NCI-H2029 treated with DMSO at 0.1 percent for 48 hours (cell line): Measurements from ENCODE around the gene COL25A1.

Experiments used
- DNase-seq: peaks from one replicate; lab custom pipeline; 2025; lab: John Stamatoyannopoulos, UW

The COL25A1 gene

DNA sequence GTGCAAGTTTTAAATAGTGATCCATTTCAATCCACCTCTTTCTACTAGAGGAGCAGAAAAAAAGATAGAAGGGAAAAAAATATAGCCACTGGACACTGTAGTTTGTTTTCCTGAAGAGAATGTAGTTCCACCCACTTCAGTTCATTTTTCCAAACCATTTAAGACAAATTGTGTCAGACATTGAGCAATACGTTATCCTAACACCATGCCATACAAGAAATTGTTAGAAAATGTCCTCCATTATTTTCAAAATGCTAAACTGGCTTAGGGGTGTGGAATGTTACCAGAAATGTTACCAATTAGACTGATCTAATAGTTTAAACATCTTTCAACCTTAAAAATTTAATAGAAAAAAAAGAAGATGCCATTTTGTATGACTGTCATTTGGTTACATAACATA lies 491.0 kb downstream of the COL25A1 start:
- no peak for DNase-seq

DNA sequence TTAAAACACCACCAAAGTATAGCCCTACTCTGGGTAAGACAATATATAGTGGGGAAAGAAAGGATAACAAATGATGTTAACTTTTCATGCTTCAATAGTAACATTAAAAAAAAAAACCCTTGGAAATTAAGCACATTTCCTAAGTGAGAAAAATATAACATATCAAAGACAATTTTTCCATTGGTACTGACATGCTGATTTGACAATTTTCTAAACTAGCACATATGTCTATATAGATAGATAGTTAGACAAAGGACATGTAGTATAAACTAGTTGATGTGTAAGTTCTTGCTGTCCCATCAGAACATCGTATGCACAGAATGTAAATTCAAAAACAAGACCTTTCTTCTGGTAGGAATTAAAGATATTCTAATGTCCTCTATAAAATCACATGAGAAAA lies 492.4 kb downstream of the COL25A1 start:
- no peak for DNase-seq

DNA sequence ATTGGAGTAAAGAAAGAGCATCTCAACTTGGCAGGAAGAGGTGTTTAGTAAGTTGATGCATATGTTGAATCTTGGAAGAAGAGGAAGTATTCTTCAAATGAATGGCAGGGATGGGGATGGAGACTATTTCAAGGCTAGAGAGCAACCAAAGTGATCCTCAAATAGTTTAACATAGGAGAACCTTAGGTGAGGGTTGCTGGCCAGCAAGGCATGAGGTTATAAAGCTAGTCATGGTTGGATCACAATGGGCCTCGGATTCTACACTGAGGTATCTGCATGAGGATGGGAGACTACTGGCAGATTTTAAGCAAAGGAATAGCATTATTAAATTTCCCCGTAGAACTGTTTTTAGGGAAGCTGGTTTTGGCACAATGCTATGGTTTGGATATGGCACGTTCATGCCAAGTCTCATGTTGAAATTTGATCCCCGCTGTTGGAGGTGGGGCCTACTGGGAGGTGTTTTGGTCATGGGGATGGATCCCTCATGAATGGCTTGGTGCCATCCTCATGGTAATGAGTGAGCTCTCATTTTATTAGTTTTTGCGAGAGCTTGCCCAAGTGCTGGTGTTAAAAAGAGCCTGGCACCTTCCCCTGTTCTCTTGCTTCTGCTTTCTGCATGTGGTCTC lies 497.7 kb downstream of the COL25A1 start:
- DNase-seq, result no peak

DNA sequence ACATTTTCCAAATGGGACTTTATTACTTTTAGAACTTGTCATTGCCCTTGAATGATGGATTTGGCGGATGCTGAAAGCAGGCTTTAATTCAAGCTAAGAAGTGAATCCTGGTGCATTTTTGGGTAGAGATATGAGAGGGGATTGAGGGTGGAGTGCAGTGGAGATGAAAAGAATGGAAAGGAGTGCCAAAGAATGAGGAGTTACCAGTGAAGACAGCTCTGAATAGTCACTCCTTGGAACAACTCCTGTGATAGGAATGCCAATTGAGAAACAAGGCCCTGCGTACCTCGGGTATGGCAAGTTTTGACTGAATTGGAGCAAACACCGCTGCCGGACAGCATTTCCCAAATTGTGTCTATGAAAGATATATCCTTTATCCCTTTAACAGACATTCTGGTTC lies 503.2 kb downstream of the COL25A1 start:
- DNase-seq, result no peak

DNA sequence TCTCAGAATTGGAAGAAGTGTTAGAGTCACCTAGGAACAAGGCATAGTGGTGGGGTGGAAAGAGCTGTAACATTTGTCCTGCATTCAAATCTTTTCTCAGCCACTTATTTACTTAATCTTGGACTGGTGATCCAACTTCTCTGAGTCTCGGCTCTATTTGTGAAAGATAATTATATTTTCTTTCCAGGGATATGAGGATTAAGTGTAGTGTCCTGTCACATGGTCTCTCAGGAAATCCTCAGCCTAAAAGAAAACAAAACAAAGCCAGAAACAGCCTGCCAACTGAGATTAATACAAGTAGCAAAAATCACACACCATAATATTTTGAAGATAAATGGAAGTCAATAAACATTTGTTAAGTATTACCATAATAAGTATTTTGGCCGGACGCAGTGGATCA lies 506.3 kb downstream of the COL25A1 start:
- DNase-seq, result no peak

DNA sequence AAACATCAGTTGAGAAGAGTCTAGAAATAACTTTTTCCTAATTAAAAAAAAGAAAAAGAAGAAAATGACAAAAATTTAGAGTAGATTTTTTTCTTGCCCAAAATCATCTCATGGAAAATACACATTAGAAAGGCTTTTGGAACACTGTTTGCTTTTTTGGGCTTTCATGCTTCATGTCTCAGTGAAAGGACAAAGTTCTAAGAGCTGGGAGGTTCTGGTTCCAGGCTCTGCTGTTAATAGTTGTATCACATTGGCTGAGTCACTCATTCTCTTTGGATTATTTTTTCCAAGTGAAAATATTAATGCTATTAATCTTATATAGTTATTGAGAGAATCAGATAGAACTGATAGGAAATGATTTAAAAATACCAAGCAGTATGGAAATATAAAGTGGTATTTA lies 506.7 kb downstream of the COL25A1 start:
- DNase-seq, result no peak

DNA sequence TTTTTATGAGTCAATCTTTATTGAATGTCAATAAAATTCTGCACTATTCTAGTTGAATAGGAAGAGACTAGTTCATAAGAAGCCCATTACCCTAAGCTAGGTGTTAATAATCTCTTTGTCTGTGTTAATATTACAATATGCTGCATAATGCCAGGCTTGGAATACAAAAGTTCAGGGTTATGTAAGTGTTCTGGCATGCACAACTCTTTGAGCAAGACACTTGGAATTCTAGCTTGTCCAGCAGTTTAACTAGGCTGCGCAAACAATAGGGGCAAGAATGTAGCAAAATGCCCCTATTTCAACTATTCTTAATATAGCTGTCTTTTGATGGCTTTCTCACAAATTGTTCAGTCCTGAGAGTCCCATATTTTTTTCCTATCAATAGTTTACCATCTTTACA lies 508.3 kb downstream of the COL25A1 start:
- no peak for DNase-seq

DNA sequence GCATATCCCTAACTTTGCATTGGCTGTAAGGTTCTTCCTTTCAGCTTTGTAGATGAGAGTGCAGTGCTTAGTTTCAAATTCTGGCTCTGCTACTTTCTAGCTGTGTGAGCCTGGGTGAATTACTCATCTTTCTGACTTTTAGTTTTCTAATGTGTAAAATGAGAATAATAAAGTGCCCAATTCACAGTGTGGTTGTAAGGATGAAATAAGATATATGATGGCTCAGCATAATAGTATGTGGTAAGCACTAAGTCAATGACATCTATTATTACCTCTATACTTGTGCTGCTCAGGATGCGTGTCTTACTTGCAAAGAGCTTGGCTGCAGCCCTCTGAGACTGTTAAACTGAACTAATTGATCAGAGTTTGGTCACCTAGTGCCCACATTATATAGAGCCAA lies 509.0 kb downstream of the COL25A1 start:
- DNase-seq, result no peak

DNA sequence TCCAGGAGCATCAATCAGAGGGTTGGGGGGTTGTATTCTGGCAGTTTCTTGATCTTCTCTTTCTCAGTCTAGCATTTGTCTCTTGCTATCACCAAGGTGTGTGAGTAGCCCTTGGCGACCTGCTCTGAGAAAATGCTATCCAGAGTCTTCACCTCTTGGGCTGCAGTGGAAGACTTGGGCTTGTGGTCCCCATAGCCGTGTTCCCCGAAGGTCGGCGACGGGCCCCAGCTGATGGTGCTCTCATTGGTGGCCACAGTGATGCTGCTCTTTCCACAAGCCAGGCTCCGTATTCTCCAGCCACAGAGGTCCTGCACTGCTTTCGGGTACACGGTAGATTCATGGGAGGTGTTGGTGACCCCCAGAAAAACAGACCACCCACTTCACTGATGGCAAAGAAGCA lies 513.7 kb downstream of the COL25A1 start:
- no peak for DNase-seq

DNA sequence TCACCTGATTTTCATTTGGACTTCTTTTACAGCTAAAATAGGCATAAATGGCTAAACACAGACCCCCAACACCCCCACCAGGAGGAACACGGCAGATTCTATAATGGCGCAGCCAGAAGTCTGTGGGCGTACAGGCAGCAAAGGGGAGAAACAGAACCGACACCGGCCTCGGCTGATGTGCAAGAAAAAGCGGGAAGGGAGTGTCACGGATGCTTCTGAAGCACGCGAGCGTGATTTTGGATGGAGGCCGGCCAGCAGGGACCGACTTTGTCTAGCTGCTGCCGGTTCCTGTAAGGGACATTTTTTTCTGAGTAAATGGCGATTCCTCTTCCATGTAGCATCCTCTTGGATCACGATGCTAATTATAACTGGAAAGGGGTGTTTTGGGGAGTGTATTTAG lies 514.7 kb downstream of the COL25A1 start:
- DNase-seq, result no peak

DNA sequence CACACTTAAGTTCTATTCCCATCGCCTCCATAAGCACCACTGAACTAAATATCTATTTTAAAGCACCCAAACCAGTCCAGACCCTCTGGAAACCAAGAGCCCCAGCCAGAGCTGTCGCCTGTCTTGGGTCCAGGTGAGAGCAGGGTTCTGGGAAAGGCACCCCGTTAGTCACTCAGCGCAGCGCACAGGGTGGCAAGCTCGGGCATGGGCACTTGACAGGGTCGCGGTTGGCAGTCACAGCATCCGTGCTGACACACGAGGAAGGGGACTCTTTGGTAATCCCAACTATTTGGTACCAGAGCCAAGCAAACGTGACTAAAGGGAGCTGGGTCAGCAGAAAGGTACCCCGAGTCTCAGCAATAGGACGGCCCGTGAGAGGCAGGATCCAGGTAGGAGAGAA lies 515.4 kb downstream of the COL25A1 start:
- DNase-seq, result no peak

DNA sequence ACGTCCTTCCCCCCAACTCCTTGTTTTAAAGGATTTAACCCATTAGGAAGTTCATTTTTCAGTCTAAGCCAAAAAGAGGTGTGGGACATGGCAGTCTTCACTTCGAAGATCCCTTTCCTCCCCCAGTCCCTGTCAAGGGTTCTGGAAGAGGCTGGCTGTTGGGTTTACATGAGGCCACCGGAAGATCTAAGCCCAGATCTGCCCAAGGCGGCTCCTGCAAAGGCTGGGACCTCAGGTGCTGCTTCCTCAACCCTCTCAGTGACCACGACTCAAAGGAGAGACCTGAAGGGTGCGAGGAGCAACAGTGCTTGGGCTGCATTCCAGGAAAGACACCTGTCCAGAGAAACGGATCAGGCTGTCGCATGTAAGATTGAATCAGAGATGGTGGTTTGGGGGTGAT lies 516.1 kb downstream of the COL25A1 start:
- no peak for DNase-seq

DNA sequence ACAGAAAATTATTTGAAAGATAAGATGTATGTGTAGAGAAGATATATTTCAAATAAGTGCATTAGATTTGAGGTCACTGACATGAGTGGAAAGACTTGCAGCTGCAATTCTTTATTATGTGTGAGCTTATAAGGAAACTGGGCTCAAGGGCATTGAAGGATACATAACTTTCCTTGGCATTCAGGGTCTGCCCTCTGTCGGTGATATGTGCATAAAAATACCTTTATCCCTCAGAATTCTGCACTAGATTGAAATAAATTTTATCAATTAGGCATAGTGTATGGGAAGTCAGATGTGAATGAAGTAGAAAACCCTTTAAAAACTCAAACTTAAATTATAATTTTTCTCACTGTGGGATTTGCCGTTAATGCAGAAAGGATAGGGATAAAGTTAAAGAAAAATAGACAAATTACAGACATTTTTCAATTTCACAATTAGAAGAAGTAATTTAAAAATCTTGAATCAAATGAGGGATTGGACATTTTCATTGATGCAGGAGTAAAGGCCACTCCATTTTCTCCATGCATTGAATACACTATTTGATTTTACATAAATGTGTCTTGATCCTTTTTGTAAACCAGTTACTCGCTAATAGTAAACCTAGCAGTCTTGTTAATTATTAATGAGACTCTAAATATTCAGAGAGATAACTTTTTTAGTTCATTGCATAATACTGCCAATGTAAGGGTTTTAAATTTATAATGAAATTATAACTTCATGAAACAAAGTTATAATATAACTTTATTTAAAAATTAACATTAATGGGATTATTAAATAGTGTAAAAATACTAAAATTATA lies 518.6 kb downstream of the COL25A1 start:
- DNase-seq, result no peak

DNA sequence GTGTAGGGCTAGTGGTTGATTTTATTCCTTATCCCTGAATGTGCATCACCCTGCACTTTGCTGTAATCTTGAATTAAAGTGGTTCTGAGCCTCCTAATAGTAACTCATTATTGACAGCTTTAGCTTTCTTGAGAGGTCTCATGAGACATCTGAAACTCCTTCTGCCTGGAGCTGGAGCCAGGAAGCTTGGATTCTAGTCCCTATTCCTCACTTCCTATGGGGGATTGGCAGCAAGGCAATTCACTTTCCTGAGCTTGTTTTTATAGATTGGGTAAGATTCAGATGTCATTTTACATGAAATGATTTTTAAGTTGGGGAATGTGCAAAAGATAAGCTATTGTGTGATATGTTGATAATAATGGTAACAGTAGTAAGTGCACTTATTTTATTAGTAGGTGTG lies 522.5 kb downstream of the COL25A1 start:
- no peak for DNase-seq

DNA sequence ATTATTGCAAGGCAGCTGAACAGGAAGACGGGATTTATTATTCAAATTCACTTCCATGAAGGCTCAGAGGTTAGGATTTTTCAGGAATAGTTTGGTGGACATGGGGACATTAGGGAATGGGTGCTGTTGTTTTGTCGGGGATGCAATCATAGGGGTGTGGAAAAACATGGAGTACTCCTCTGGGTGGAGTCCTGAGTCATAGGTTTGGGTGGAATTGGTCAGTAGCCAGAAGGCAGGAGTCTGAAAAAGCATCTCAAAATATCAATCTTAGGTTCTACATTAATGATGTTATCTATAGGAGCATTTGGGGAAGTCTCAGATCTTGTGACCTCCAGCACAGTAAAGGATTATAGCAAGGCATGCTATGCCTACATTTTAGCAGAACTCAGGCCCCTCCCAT lies 525.1 kb downstream of the COL25A1 start:
- no peak for DNase-seq

DNA sequence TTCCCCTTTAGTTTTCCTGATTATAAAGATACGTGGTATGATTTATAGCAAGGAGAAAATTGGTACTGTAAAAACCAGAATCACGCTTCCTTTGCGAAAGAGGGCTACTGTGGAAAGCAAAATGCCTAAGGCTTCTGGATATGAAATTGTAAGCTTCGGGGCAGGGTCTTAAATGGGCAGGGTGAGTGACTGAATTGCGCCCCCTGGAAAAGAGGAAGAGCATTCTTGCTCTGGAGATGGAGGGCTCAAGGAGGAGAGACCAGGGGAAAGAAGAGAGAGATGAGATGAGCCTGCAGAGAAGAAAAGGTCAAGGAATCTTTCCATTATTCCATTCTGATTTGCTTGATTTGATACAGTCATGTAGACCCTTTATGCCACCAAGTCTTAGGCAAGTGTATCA lies 526.5 kb downstream of the COL25A1 start:
- no peak for DNase-seq

DNA sequence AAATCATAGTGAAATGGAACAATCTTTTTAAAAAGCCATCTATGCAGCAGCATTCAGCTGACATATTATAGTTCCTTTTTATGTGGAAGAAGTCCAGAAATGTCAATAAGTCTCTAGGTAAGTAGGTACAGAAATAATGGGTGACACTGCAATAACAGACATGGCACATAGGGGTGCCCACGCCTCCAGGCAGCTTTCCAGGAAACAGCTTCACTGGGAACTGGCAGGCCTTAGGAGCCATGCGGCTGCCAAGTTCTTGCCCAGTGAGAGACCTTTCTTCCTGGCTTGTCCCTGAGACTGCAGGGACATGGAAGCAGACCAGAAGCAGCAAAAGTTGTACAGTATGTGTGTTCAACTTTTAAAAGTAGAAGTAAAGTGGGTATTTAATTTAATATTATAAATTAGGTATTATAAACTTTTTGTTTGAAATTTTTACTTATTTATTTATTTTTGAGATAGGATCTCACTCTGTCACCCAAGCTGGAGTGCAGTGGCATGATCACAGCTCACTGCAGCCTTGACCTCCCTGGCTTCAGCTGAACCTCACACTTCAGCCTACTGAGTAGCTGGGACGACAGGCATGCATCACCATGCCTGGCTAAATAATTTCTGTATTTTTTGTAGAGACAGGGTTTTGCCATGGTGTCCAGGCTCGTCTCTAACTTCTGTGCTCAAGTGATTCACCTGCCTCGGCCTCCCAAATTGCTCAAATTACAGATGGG lies 527.5 kb downstream of the COL25A1 start:
- DNase-seq, result no peak

DNA sequence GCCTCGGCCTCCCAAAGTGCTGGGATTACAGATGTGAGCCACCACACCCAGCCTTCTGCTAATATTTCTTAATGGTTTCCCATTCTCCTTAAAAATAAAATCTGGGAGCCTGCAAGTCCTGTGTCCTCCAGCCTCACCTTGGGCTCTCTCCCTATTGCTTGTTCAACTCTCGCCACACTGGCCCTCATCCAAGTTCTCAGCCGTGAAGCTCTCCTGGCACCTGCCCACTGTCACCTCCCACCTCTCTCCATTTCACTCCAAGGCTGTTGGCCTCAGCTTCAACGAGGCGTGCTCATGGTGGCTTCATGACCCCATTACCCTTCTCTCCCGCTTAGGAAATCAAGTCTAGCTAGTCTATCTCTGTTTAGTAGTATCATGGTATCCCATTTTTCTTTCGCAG lies 530.1 kb downstream of the COL25A1 start:
- no peak for DNase-seq

DNA sequence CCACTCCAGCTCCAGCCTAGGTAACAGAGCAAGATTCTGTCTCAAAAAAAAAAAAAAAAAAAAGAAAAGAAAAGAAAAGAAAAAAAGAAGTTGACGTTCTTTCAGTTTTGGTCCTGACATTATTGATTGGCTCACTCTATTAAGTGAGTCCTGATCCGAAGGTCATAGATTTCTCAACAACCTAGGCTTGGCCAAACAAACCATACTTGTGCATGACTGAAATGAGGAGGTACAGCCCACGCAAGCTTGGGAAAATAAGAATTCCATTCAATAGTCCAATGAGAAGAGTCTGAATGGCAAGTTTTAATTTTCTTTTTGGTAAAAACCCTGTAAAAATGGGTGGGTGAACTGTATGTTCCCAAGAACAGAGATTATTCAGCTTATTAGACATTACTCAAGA lies 536.4 kb downstream of the COL25A1 start:
- DNase-seq, result no peak

DNA sequence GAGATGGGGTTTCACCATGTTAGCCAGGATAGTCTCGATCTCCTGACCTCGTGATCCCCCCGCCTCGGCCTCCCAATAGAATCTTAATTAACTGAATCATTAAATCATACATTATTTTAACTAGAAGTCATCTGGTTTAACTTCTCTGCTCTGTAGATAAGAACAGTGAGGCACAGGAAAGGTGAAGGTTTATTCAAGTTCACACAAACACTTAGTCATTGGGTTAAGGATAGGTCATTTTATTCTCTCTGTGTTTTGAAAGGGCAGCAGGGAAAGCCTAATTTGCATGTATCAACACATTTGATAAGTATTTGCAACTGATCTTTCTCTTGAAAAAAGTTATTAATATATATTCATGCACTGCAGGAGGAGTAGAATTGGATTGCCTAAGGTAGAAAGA lies 538.5 kb downstream of the COL25A1 start:
- no peak for DNase-seq

DNA sequence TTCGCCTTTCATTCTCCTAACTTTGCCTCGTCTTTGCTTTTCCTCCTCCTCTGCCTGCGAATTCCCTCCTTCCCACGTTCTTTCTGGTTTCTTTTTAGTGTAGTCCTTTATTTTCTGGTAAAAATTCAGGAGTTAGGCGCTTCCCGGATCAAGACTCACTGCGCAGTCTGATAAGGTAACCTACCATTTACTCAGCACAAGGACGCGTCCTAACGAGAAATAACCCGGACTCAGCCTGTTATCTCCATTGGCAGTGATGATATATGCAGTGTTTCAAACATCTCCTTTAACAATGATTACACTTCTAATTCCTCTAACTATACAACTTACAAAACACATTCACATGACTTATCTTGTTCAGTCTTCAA lies 539.2 kb downstream of the COL25A1 start:
- no peak for DNase-seq

DNA sequence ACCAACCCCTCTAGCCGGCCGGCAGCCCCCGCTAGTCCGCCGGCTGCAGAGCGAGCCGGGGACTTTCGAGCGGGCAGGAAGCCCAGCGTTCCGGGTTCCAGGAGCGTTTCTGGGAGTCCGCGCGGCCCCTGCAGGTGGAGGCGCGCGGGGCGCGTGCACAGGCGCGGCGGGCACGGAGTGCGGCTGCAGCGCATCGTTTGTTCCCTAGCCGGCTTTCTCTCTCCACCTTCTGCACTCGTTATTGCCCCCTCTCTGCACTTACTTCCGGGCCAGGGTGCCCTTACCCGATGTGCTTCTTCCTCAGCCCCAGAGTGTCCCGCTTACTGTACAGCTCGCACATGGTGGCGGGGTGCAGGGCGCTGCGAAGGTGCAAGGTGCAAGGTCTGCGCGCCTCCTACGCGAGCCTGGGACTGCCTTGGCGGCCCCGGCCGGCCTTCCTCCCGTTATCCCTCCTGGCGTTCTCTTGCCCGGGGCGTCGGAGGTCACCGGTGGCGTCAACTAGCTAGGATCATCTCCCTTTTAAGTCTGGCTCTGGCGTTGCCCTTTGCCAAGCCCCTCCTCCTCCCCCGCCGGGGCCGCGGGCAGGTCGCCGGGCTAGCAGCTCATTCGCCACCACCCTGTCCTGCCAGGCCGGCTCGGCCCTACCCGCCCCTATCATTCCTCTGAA lies 539.8 kb downstream of the COL25A1 start, which contains the start of gene ETNPPL:
Gene ETNPPL, minus strand, starts transcription at position 495 of the 667 bp plus-strand sequence. Its CDS starts 155 bp downstream, at position 340.
- no peak for DNase-seq
